Tibial nerve (tissue), 4 donors: Measurements from ENCODE around the gene UBA7. TPM values are rescaled to one million over a fixed set of nuclear protein-coding genes. Genes with fewer than 3 reads are reported as not detected.

Experiments
- DNase-seq, 2 donors: peaks; one replicate each; pipeline ENCODE4 v3.0.0-alpha.2; 2019; ENCODE audit warnings: low spot score in 2 of 2
- H3K27ac ChIP-seq, 4 donors: fragments of 200-600 bp; sonication (generic) in 3 of 4; one replicate each; pipeline ENCODE4 v1.5.1; 2017 to 2019; ENCODE audit warnings: mild to moderate bottlenecking in 1 of 4
- H3K27me3 ChIP-seq, 2 donors: fragments of 200-600 bp; sonication (generic) in 1 of 2; one replicate each; pipeline versions ENCODE4 v1.5.1 to v1.6.0; 2017 to 2019
- H3K36me3 ChIP-seq, 3 donors: fragments of 200-600 bp; sonication (generic); one replicate each; pipeline ENCODE4 v1.5.1; 2018 to 2019
- H3K4me1 ChIP-seq, 4 donors: fragments of 200-600 bp; sonication (generic) in 3 of 4; one replicate each; pipeline ENCODE4 v1.5.1; 2017 to 2019
- H3K4me3 ChIP-seq, 4 donors: fragments of 200-600 bp; sonication (generic) in 3 of 4; one replicate each; pipeline ENCODE4 v1.5.1; 2017 to 2019; ENCODE audit warnings: mild to moderate bottlenecking in 1 of 4, moderate library complexity in 1 of 4
- H3K9me3 ChIP-seq, 4 donors: fragments of 200-600 bp; sonication (generic) in 3 of 4; one replicate each; pipeline ENCODE4 v1.5.1; 2017 to 2019
- EP300 ChIP-seq, 2 donors: sonication (generic); formaldehyde crosslinking; IDR thresholded peaks; one replicate each; pipeline ENCODE4 v1.6.1; 2017; ENCODE audit warnings: antibody characterized with exemption in 2 of 2, mild to moderate bottlenecking in 1 of 2
- POLR2A ChIP-seq, 2 donors: fragments of 450-650 bp; IDR thresholded peaks; one replicate each; pipeline ENCODE4 v1.6.1; 2017; ENCODE audit warnings: antibody characterized with exemption in 2 of 2, mild to moderate bottlenecking in 2 of 2, moderate library complexity in 2 of 2
- WGBS, 2 donors: methylation state at CpG; one replicate each; pipeline ENCODE4 v1.1.5; 2018; 5-methylcytosine and 5-hydroxymethylcytosine counted together
- total RNA-seq, 4 donors: library from RNA; depleted of rRNA; stranded (reverse); fragments of >200 nt; gene quantifications; one replicate each; pipeline ENCODE4 v1.1.0, GENCODE V29; 2016
- TF ChIP-seq, protein P1 (sequence below), 5 experiments: fragments of 200-600 bp in 3 of 5; fragments of 450-650 bp in 2 of 5; sonication (generic) in 3 of 5; IDR thresholded peaks; one replicate each; pipeline ENCODE4 v1.5.1; 2016 to 2019; ENCODE audit warnings: antibody characterized with exemption in 5 of 5, mild to moderate bottlenecking in 3 of 5, moderate library complexity in 2 of 5

Gene UBA7
- total RNA-seq, 4 donors from 2014 or later: 47.9 to 68.4 (median 66.9) TPM

DNA sequence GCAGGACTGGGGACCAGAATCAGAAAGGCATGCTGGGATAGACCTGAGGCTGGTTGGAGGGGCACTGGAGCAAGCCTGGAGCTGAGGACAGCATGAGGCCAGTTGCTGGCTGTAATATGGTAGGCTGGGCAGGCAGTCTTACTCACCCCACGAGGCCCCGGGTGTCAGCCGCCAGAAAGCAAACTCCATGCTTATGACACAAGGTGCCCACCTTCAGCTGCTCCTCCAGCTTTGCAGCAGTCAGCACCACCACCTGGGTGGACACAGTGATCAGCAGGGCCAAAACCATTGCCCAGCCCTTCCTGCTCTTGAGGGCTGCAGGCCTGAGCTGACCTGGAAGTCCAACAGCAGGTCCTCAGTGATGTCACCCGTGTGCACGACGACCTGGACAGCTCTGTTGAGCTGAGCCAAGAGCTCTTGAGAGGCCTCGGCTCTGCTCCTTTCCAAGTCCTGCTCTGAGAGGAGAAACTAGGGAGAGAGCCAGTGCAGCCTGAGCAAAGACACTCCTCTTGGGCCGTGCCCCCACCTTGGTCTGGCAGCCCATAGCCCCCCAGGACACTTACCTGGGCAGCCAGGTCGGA, 747 bp downstream of the UBA7 start:
- TF ChIP-seq EP300 (IDR thresholded peaks at IDR 0.05) (no peak), POLR2A (IDR thresholded peaks at IDR 0.05) (no peak)
- TF ChIP-seq, protein P1, sequence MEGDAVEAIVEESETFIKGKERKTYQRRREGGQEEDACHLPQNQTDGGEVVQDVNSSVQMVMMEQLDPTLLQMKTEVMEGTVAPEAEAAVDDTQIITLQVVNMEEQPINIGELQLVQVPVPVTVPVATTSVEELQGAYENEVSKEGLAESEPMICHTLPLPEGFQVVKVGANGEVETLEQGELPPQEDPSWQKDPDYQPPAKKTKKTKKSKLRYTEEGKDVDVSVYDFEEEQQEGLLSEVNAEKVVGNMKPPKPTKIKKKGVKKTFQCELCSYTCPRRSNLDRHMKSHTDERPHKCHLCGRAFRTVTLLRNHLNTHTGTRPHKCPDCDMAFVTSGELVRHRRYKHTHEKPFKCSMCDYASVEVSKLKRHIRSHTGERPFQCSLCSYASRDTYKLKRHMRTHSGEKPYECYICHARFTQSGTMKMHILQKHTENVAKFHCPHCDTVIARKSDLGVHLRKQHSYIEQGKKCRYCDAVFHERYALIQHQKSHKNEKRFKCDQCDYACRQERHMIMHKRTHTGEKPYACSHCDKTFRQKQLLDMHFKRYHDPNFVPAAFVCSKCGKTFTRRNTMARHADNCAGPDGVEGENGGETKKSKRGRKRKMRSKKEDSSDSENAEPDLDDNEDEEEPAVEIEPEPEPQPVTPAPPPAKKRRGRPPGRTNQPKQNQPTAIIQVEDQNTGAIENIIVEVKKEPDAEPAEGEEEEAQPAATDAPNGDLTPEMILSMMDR (IDR thresholded peaks at IDR 0.05): no peak
- Histone ChIP-seq H3K4me1 (peaks cover 0 to 26% (median 18%) of the 10 kb centered on the region in 4 donors), H3K27ac (peak overlapping the region; percentile 52 to 87 (median 83)), H3K9me3 (no peaks in the 10 kb centered on the region), H3K36me3 (peaks cover 0 to 41% (median 0%) of the 10 kb centered on the region in 3 donors), H3K4me3 (peak overlapping the region; percentile 33 to 57 (median 51)), H3K27me3 (no peaks in the 10 kb centered on the region)
- DNase-seq: no peak
- WGBS, 2 donors: 49 to 63% methylated on average over 4 to 7 of the region's 9 CpGs

- TF ChIP-seq EP300 (IDR thresholded peaks at IDR 0.05): no peak
- no peak for TF ChIP-seq POLR2A (IDR thresholded peaks at IDR 0.05)
- TF ChIP-seq, protein P1 (IDR thresholded peaks at IDR 0.05): no peak
- no peaks in the 10 kb centered on the region for H3K27me3 ChIP-seq
- H3K36me3 ChIP-seq: peaks cover 0 to 45% (median 0%) of the 10 kb centered on the region in 3 donors
- peak overlapping the region; percentile 4 to 93 (median 90) for H3K27ac ChIP-seq
- no peaks in the 10 kb centered on the region for H3K9me3 ChIP-seq
- peaks cover 0 to 56% (median 47%) of the 10 kb centered on the region in 4 donors for H3K4me1 ChIP-seq
- no peak for DNase-seq
- 74 to 80% methylated on average over 8 to 11 of the region's 13 CpGs for WGBS, 2 donors
- no peak overlapping the region for H3K4me3 ChIP-seq
Measured at GRCh38 chr3:49807431-49808114, 6.2 kb downstream of the UBA7 start.

DNA sequence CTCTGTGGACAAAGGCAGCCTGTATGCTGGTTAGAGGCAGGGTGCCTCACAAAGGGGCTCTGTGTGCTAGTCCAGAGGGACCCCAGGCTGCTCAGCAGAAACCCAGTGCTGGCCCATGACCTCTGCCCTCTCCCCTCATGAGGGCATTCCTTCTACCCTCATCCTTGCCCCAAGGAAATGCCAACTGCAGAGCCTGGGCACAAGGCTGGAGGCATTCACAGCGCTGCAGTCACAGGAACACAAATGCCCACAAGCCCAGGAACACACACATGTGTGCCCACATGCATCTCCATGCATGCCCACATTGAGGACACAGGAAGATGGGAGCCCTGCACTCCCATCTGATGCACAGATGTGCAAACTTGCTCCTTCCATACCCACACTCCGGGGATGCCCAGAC, 6.9 kb downstream of the UBA7 start:
- H3K4me1 ChIP-seq: peaks cover 0 to 55% (median 44%) of the 10 kb centered on the region in 4 donors
- H3K9me3 ChIP-seq: no peaks in the 10 kb centered on the region
- no peak for DNase-seq
- 40 to 50% methylated on average over 1 to 2 of the region's 2 CpGs for WGBS, 2 donors
- peak overlapping the region; percentile 4 to 93 (median 90) for H3K27ac ChIP-seq
- no peak overlapping the region for H3K4me3 ChIP-seq
- no peak for TF ChIP-seq EP300 (IDR thresholded peaks at IDR 0.05)
- TF ChIP-seq, protein P1 (IDR thresholded peaks at IDR 0.05): no peak
- TF ChIP-seq POLR2A (IDR thresholded peaks at IDR 0.05): no peak
- H3K36me3 ChIP-seq: peaks cover 0 to 38% (median 0%) of the 10 kb centered on the region in 3 donors
- H3K27me3 ChIP-seq: no peaks in the 10 kb centered on the region

- 28 to 37% methylated on average over 10 to 11 of the region's 11 CpGs for WGBS, 2 donors
- peak in 1 of 2 donors; percentile 21 for DNase-seq
- TF ChIP-seq POLR2A (IDR thresholded peaks at IDR 0.05) (no peak), EP300 (IDR thresholded peaks at IDR 0.05) (no peak)
- TF ChIP-seq, protein P1 (IDR thresholded peaks at IDR 0.05): no peak
- Histone ChIP-seq H3K4me1 (peaks cover 0 to 55% (median 44%) of the 10 kb centered on the region in 4 donors), H3K4me3 (peak overlapping the region in 1 of 4 donors; percentile 96), H3K36me3 (peaks cover 0 to 30% (median 0%) of the 10 kb centered on the region in 3 donors), H3K27ac (peak overlapping the region; percentile 83 to 93 (median 90)), H3K27me3 (no peaks in the 10 kb centered on the region), H3K9me3 (no peaks in the 10 kb centered on the region)
Measured at GRCh38 chr3:49805897-49806701, 7.7 kb downstream of the UBA7 start.
